ENCODE measurements around the gene ABLIM2.

ABLIM2 gene

DNA sequence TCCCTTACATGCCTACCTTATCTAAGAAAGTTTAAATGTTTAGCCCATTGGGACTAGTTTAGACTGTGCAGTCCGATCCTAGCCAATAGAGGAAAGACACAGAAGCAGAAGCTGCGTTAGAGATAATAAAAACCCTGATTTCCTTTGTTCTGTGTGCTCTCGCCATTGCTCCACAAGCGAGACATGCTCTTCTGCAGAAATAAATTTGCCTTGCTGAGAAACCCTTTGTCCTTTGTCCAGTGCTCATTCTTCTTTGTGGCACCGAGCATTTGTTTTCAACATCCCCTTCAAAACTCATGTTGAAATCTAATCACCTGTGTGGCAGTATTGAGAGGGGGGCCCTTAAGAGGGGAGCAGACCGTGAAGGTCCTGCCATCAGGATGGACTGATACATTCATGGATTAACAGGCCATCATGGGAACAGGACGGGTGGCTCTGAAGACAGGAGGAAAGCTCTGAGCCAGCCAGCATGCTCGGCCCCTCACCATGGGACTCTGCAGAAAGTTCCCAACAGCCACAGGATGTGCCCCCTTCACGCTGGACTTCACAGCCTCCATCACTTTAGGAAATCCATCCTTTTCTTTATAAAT lies 94.5 kb downstream of the ABLIM2 start:
- no peak for DNase-seq

DNA sequence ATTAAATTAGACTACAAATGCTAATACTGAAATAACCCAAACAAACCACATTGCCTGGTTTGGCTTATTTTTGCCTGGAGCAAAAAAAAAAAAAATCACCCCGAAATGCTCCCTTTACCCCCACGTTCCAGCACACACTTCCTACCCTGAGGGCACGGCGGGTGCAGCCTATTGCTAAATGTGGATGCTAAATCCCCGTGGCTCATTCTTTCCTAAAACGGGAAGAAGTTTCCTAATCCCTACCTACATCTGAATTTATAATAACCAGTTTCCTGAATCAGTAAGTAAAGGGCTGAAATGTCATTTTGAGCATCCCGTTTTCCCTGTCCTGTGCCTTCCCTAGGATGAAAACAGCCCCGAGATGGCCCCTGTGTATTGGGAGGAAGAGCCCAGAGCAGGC lies 97.0 kb downstream of the ABLIM2 start:
- no peak for DNase-seq

DNA sequence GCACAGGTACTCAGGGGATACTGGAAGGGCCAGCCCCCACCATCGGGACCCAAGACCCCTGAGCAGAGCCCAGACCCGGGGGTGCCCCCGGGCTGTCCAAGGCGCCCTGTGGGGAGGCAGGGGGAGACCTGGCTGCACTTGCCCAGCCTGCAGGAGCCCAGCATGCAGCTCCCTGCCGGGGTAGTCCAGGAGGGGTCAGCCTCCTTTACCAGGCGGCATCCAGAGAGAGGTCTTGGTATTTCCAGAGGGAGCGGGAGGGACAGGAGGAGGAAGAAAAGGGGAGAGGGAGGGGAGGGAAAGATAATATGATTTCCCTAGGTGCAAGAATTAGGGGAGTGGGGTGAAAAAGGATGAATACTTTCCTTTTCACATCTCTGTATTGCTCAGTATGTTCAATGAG lies 97.5 kb downstream of the ABLIM2 start:
- DNase-seq, result no peak

GRCh38 chr4:8060632-8061031 lies 98.0 kb downstream of the ABLIM2 start:
- no peak for DNase-seq

- DNase-seq, result no peak
Observed at GRCh38 chr4:8058031-8058479, 100.6 kb downstream of the ABLIM2 start.

GRCh38 chr4:8055206-8055605 lies 103.4 kb downstream of the ABLIM2 start:
- no peak for DNase-seq

GRCh38 chr4:8053688-8054449 lies 104.7 kb downstream of the ABLIM2 start:
- DNase-seq, result no peak

GRCh38 chr4:8052160-8052691 lies 106.4 kb downstream of the ABLIM2 start:
- no peak for DNase-seq

DNA sequence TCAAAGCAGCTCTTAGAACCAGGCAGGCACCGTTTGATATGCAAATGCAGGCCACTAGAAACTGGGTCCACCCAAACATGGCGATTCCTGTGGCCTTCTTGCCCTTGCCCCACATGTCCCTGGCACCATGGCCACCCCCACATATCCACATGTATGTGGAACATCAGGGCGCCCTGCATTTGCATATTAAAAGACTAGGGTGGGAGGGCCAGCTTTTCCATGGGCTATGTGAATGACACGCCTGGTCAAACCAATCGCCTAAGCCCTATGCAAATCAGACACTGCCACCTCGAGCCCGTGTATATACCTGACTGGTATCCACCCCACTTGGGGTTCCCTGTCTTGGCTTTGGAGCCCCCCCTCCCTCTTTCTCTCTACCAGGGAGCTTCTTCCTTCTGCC lies 107.0 kb downstream of the ABLIM2 start:
- no peak for DNase-seq

- DNase-seq, result no peak
Observed at GRCh38 chr4:8050555-8051206, 107.9 kb downstream of the ABLIM2 start.

GRCh38 chr4:8050180-8050554 lies 108.4 kb downstream of the ABLIM2 start:
- DNase-seq, result no peak

GRCh38 chr4:8048856-8049676 lies 109.5 kb downstream of the ABLIM2 start:
- DNase-seq, result no peak

DNA sequence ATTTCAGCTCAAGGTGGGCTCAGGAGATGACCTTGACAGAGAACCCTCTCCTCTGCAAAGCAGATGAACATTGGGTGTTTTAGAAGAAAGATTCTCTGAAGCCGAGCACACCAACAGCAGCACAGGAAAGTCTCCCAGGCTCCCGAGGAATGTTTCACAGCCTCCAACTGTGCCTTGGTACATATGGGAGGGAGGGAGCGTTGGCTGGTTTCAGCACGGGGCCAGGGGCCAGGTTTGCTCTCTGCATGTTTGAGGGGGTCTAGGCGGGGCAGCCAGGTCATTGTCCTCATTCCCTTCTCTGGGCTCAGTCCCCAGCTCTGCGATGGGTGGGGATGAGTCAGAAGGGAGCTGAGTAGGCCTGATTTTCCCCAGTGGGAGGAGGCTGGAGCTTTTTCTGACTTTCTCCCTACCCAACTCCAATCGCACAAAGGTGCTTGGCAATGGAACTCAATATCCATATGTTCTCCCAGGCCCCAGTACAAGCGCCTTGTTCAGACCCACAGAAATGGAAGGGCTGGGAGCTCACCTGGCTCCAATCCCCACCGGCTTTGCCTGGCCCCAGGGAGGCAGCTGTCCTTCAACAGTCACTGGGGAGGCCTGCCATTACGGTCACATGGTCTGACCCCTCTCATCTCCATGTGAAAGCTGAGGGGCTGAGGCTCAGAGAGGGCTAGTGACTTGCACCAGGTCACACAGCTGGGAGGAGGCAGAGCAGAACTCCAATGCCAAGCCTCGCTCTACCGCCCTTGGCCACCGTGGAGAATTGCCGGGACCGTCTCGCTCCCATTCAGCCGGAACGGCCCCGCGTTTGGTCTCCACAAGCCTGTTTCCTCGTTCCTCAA lies 110.6 kb downstream of the ABLIM2 start:
- no peak for DNase-seq

- DNase-seq, result no peak
Observed at GRCh38 chr4:8046925-8047541, 111.6 kb downstream of the ABLIM2 start.

GRCh38 chr4:8045909-8046308 lies 112.7 kb downstream of the ABLIM2 start:
- DNase-seq, result no peak

- no peak for DNase-seq
Observed at GRCh38 chr4:8044699-8045098, 113.9 kb downstream of the ABLIM2 start.

DNA sequence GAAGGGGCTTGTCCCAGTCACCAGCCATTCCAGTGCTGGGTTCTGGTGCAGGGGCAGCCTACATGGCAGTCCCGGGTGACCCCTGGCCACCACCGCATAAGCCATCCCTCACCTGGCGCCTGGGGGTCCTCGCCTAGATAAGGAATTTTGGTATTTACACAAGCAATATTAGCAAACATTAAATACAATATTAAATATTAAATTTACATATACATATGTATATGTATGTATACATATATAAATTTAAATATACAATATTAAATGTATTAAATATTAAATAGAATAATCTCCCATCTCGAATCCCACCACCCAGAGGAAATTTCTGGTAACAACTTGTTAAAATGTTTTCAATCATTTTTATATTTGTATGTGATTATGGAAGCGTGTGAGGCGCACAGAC lies 114.4 kb downstream of the ABLIM2 start:
- DNase-seq, result no peak

- DNase-seq, result no peak
Observed at GRCh38 chr4:8043596-8043995, 115.0 kb downstream of the ABLIM2 start.

DNA sequence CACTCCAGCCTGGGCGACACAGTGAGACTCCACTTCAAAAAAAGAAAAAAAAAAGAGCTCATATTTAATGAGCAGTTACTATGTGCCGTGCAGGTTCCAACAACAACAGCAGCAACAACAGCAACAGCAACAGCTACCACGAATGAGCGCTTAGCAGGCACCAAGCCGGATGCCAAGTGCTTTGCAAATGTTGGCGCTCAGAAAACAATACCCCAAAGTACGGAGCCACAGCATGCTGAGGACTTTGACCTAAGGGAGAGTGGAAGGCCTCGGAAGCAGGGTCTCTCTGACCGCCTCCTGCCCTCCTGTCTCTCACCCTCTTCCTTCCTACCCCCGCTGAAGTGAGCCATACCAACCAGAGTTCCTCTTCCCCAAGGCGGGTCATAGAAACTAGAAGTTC lies 116.7 kb downstream of the ABLIM2 start:
- DNase-seq, result no peak

DNA sequence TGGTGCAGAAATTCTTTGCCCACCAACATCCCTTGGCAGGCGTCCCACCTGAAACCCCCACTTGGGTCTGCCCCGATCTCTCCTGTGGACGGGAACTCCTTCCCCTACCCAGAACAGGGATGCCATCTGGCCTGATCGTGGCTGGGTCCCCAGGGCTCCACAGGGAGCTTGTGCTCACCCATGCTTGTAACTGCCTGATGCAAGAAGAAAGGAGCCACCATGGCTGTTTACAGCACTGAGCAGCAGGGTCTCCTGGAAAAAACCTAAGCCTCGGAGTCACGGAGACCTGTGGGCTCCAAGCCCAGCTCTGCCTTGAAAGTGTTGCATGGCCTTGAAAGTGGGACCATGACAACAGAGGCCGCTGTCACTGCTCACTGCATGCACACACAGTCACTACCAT lies 117.4 kb downstream of the ABLIM2 start:
- no peak for DNase-seq

- DNase-seq, result no peak
Observed at GRCh38 chr4:8040607-8041006, 118.0 kb downstream of the ABLIM2 start.

GRCh38 chr4:8039853-8040252 lies 118.8 kb downstream of the ABLIM2 start:
- no peak for DNase-seq
